Transverse colon (tissue), 4 donors: ENCODE measurements around the gene OLA1. TPM values are rescaled to one million over a fixed set of nuclear protein-coding genes. Genes with fewer than 3 reads are reported as not detected.

Experiments
- DNase-seq: peaks from one replicate; pipeline ENCODE4 v3.0.0-alpha.2; 2019
- H3K27ac ChIP-seq, 4 donors: fragments of 200-600 bp; sonication (generic); 2 replicates each; pipeline ENCODE4 v1.5.1; 2016 to 2018; ENCODE audit warnings: inconsistent platforms in 4 of 4
- H3K27me3 ChIP-seq: fragments of 200-600 bp; sonication (generic); 2 replicates; pipeline ENCODE4 v1.5.1; 2017; ENCODE audit warnings: inconsistent platforms
- H3K36me3 ChIP-seq, 4 donors: fragments of 200-600 bp; sonication (generic); 2 replicates each; pipeline ENCODE4 v1.5.1; 2017 to 2019; ENCODE audit warnings: inconsistent platforms in 4 of 4
- H3K4me1 ChIP-seq, 4 donors: fragments of 200-600 bp; sonication (generic); 2 replicates each; pipeline ENCODE4 v1.5.1; 2017 to 2020; ENCODE audit warnings: inconsistent platforms in 4 of 4
- H3K4me3 ChIP-seq, 4 donors: fragments of 200-600 bp; sonication (generic); 1 replicate in 1 of 4; 2 replicates in 3 of 4; pipeline versions ENCODE4 v1.5.1 to v1.6.1; 2017 to 2019; ENCODE audit warnings: inconsistent platforms in 4 of 4
- H3K9me3 ChIP-seq, 2 donors: fragments of 200-600 bp; sonication (generic); 2 replicates each; pipeline ENCODE4 v1.5.1; 2017 to 2019; ENCODE audit warnings: inconsistent platforms in 2 of 2
- CTCF ChIP-seq, 5 experiments: fragments of 200-600 bp in 3 of 5; fragments of 450-650 bp in 2 of 5; sonication (generic) in 3 of 5; IDR thresholded peaks; 1 replicate in 2 of 5; 2 replicates in 3 of 5; pipeline ENCODE4 v1.5.1; 2016 to 2017; ENCODE audit warnings: antibody characterized with exemption in 5 of 5, inconsistent platforms in 3 of 5, mild to moderate bottlenecking in 2 of 5, moderate library complexity in 1 of 5
- EP300 ChIP-seq: sonication (generic); formaldehyde crosslinking; IDR thresholded peaks from one replicate; pipeline ENCODE4 v1.6.1; 2017; ENCODE audit warnings: antibody characterized with exemption, low read depth
- POLR2A ChIP-seq: fragments of 450-650 bp; IDR thresholded peaks from one replicate; pipeline ENCODE4 v1.6.1; 2016; ENCODE audit warnings: antibody characterized with exemption, mild to moderate bottlenecking, moderate library complexity
- POLR2AphosphoS5 ChIP-seq, 3 donors: sonication (generic); formaldehyde crosslinking; IDR thresholded peaks; one replicate each; pipeline ENCODE4 v1.6.1; 2016; ENCODE audit warnings: antibody characterized with exemption in 3 of 3
- WGBS, 2 donors: methylation state at CpG; one replicate each; pipeline ENCODE4 v1.1.5; 2018; ENCODE audit warnings: low coverage in 1 of 2; 5-methylcytosine and 5-hydroxymethylcytosine counted together
- in situ Hi-C, 4 donors: fragments of 200-750 bp; cut with MboI; loops; one replicate each; pipeline versions ENCODE4 v1.15.0 to v1.15.1; 2017; ENCODE audit warnings: low sequenced_read_pairs in 3 of 4, low pct_ligation_motif_present in 1 of 4, low pct_unique_long_range_greater_than_20kb in 1 of 4
- intact Hi-C: fragments of 100-400 bp; cut with DNase I; formaldehyde crosslinking; loops from one replicate; pipeline ENCODE4 v1.15.1; 2023; ENCODE audit warnings: low total_unique reads
- total RNA-seq, 4 donors: library from RNA; depleted of rRNA; stranded (reverse); fragments of >200 nt; gene quantifications; one replicate each; pipeline ENCODE4 v1.1.0, GENCODE V29; 2016

Gene OLA1
- total RNA-seq, 4 donors from 2014 or later: 6.7 to 47.7 (median 37.1) TPM

- H3K36me3 ChIP-seq: no peaks in the 10 kb centered on the region
- H3K9me3 ChIP-seq: no peaks in the 10 kb centered on the region
- H3K4me1 ChIP-seq: no peaks in the 10 kb centered on the region
- intact Hi-C loops (loop anchor here (2.0 kb wide), 1 partner anchor 15 kb away; no protein-coding TSS in a partner anchor), in situ Hi-C loops (no loop called here)
- WGBS, 2 donors: 67 to 72% methylated on average over 3 of the region's 3 CpGs
- no peak overlapping the region for H3K4me3 ChIP-seq
- TF ChIP-seq POLR2A (no peak), EP300 (no peak), POLR2AphosphoS5 (IDR thresholded peaks at IDR 0.05) (no peak)
- no peak for DNase-seq
- no peak overlapping the region for H3K27ac ChIP-seq
- H3K27me3 ChIP-seq: no peaks in the 10 kb centered on the region
Measured at GRCh38 chr2:174083843-174084458, 164.4 kb downstream of the OLA1 start.

DNA sequence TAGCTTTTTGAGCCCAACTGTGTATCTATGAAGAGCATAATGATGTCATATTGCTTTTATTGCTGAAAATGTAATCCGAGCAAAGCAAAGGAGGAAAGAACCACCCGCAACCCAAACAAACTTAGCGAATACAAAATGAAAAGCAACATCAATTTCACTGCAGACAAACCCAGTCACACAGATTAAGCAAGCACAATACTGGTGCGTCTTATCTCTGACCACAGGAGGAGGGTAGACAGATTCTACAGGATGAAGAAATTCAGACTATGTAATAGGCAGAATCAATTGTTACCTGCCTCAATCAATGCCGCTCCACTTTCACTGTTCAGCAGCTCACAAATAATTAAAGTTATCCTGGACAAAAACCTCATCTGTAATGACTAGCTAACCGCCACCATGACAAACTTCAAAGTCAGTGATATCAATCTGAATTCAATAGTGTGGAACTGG is 167.6 kb downstream of the OLA1 start:
- no peaks in the 10 kb centered on the region for H3K27me3 ChIP-seq
- in situ Hi-C loops: no loop called here

DNA sequence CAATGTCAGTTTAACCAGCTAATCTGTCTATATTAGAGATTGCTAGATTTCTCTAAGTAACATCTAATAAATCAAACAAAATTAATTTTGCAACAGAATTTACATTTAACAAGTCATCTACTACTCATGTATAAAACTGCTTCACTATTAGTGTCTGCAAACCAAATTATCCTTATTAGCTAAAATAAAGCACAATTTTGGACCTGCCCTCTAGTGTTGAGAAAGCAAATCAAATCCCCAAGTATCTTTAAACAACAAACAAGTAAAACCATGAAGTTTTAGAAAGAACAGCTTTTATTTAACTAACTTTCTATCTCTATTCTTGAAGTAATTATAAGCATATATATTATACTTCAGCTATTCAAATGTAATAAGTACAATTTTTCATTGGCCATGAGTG is 170.1 kb downstream of the OLA1 start:
- Histone ChIP-seq H3K27ac (no peak overlapping the region), H3K4me3 (no peak overlapping the region), H3K9me3 (no peaks in the 10 kb centered on the region), H3K36me3 (peaks cover 0 to 3% (median 0%) of the 10 kb centered on the region in 4 donors), H3K27me3 (no peaks in the 10 kb centered on the region), H3K4me1 (no peaks in the 10 kb centered on the region)
- peak in 4 of 5 experiments; percentile 22 to 37 (median 30) for TF ChIP-seq CTCF (IDR thresholded peaks at IDR 0.05)
- TF ChIP-seq EP300: no peak
- in situ Hi-C loops: no loop called here
- intact Hi-C loops: no loop called here
- DNase-seq: no peak

More for the DNA sequence above, 167.6 kb downstream of the OLA1 start:
- intact Hi-C loops: no loop called here
- Histone ChIP-seq H3K4me3 (no peak overlapping the region), H3K27ac (no peak overlapping the region), H3K4me1 (no peaks in the 10 kb centered on the region), H3K9me3 (no peaks in the 10 kb centered on the region), H3K36me3 (no peaks in the 10 kb centered on the region)
- WGBS, 2 donors: 95 to 100% methylated on average over 2 to 6 of the region's 6 CpGs
- DNase-seq: no peak
- TF ChIP-seq POLR2AphosphoS5 (IDR thresholded peaks at IDR 0.05): no peak
- TF ChIP-seq POLR2A: no peak
- no peak for TF ChIP-seq EP300
- no peak for TF ChIP-seq CTCF (IDR thresholded peaks at IDR 0.05)

DNA sequence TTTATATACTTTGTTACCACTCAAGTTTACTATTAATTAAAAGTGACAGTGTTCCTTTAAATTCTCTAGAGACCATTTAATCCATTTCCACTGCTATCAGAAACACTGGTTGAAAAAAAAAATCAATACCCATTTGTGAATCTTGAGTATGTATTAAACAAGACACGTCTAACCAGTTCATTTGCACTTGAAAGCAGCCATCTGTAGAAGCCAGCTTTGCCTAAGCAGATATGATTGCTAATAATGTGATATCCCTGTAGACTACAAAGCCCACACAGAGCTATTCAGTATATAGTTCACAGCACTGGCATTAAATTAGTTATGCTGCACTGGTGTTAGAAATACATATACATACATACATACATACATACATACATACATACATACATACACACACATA is 171.4 kb downstream of the OLA1 start:
- H3K27ac ChIP-seq: no peak overlapping the region
- no peak overlapping the region for H3K4me3 ChIP-seq
- no peak for DNase-seq
- intact Hi-C loops (no loop called here), in situ Hi-C loops (no loop called here)
- H3K4me1 ChIP-seq: no peaks in the 10 kb centered on the region
- H3K36me3 ChIP-seq: peaks cover 0 to 3% (median 0%) of the 10 kb centered on the region in 4 donors
- no peaks in the 10 kb centered on the region for H3K9me3 ChIP-seq
- TF ChIP-seq CTCF (IDR thresholded peaks at IDR 0.05) (no peak), POLR2AphosphoS5 (IDR thresholded peaks at IDR 0.05) (no peak), POLR2A (no peak), EP300 (no peak)
- WGBS, 2 donors: 63 to 88% methylated on average over 1 of the region's 1 CpG
- no peaks in the 10 kb centered on the region for H3K27me3 ChIP-seq

GRCh38 chr2:174076040-174076439 is 172.3 kb downstream of the OLA1 start:
- intact Hi-C loops (no loop called here), in situ Hi-C loops (no loop called here)
- DNase-seq: no peak
- Histone ChIP-seq H3K4me3 (no peak overlapping the region), H3K4me1 (no peaks in the 10 kb centered on the region), H3K9me3 (no peaks in the 10 kb centered on the region), H3K27me3 (no peaks in the 10 kb centered on the region), H3K36me3 (peaks cover 0 to 3% (median 0%) of the 10 kb centered on the region in 4 donors), H3K27ac (no peak overlapping the region)
- 78 to 80% methylated on average over 2 of the region's 2 CpGs for WGBS, 2 donors
- TF ChIP-seq POLR2A: no peak
- TF ChIP-seq POLR2AphosphoS5 (IDR thresholded peaks at IDR 0.05): no peak
- TF ChIP-seq CTCF (IDR thresholded peaks at IDR 0.05): no peak
- no peak for TF ChIP-seq EP300
